K562 (cell line): Measurements from ENCODE around the gene RASSF7. TPM values are rescaled to one million over a fixed set of nuclear protein-coding genes. Genes with fewer than 3 reads are reported as not detected.

Experiments
- ASH1L ChIP-seq: fragments of 450-650 bp; IDR thresholded peaks from 2 replicates; pipeline ENCODE4 v1.6.1; 2018; ENCODE audit warnings: borderline replicate concordance, mild to moderate bottlenecking, low read depth; ENCODE audit not compliant: partially characterized antibody
- ERF ChIP-seq: fragments of 450-650 bp; formaldehyde crosslinking; IDR thresholded peaks from 2 replicates; pipeline ENCODE4 v1.4.0; 2020; ENCODE audit warnings: mild to moderate bottlenecking, mixed read lengths
- KLF1 ChIP-seq: fragments of 450-650 bp; IDR thresholded peaks from 2 replicates; pipeline ENCODE4 v1.6.1; 2016; ENCODE audit warnings: missing genetic modification characterization, missing compliant biosample characterization
- MEF2A ChIP-seq: IDR thresholded peaks from 2 replicates; pipeline ENCODE4 v1.6.1; 2011; ENCODE audit warnings: low read depth, mild to moderate bottlenecking, low read length, moderate library complexity; ENCODE audit not compliant: control insufficient read depth
- NFIC ChIP-seq: fragments of 450-650 bp; IDR thresholded peaks from 2 replicates; pipeline ENCODE4 v1.6.1; 2017; ENCODE audit warnings: mild to moderate bottlenecking, inconsistent platforms
- POLR2B ChIP-seq: fragments of 450-650 bp; IDR thresholded peaks from 2 replicates; pipeline ENCODE4 v1.6.1; 2018; ENCODE audit warnings: low read depth; ENCODE audit not compliant: partially characterized antibody
- RERE ChIP-seq: sonication (generic); formaldehyde crosslinking; IDR thresholded peaks from 2 replicates; pipeline ENCODE4 v1.8.0; 2023; ENCODE audit warnings: missing genetic modification reagents, mild to moderate bottlenecking, borderline replicate concordance
- SRSF3 ChIP-seq: fragments of 200-400 bp; formaldehyde crosslinking; IDR thresholded peaks from 2 replicates; pipeline ENCODE4 v1.6.1; 2016; ENCODE audit warnings: mild to moderate bottlenecking, low read length, moderate library complexity; ENCODE audit not compliant: insufficient read depth
- THRAP3 ChIP-seq: fragments of 450-650 bp; IDR thresholded peaks from 2 replicates; pipeline ENCODE4 v1.6.1; 2016; ENCODE audit warnings: mild to moderate bottlenecking, inconsistent platforms, borderline replicate concordance
- ZNF140 ChIP-seq: fragments of 250-450 bp; sonication (Bioruptor Pico); IDR thresholded peaks from 2 replicates; pipeline ENCODE4 v1.8.0; 2021; ENCODE audit warnings: moderate library complexity, mild to moderate bottlenecking, inconsistent platforms
- ZNF3 ChIP-seq: fragments of 250-450 bp; sonication (Bioruptor Pico); IDR thresholded peaks from 2 replicates; pipeline ENCODE4 v1.5.0; 2021; ENCODE audit warnings: mild to moderate bottlenecking, moderate library complexity
- polyA plus RNA-seq, 8 experiments: library from polyadenylated mRNA; depleted of rRNA in 4 of 8; stranded (reverse) in 5 of 8; unstranded in 3 of 8; fragments of >200 nt; fragmentation: Nextera tagmentation in 2 of 8; fragmentation: Illumina TruSeq in 1 of 8; extraction: Ambion mirVana in 2 of 8; extraction: Trizol in 1 of 8; gene quantifications; 2 replicates each; pipeline versions ENCODE4 v1.2.1 to v1.2.3, GENCODE V29; 2011 to 2014; ENCODE audit warnings: inconsistent platforms in 1 of 8, missing spikeins in 1 of 8
- total RNA-seq, 7 experiments: library from RNA; depleted of rRNA in 6 of 7; stranded (reverse); fragments of >200 nt in 6 of 7; fragmentation: Illumina TruSeq in 2 of 7; extraction: Trizol in 2 of 7; gene quantifications; 2 replicates each; pipeline versions ENCODE4 v1.2.1 to v1.2.3, GENCODE V29; 2011 to 2021; ENCODE audit warnings: low replicate concordance in 1 of 7

The RASSF7 gene
- total and polyA plus RNA-seq, 9 of the 15 experiments (the other 6 are each of a cell fraction or from before 2014, with no cell fraction given), result 0.41 to 45.2 (median 18.6) TPM

DNA sequence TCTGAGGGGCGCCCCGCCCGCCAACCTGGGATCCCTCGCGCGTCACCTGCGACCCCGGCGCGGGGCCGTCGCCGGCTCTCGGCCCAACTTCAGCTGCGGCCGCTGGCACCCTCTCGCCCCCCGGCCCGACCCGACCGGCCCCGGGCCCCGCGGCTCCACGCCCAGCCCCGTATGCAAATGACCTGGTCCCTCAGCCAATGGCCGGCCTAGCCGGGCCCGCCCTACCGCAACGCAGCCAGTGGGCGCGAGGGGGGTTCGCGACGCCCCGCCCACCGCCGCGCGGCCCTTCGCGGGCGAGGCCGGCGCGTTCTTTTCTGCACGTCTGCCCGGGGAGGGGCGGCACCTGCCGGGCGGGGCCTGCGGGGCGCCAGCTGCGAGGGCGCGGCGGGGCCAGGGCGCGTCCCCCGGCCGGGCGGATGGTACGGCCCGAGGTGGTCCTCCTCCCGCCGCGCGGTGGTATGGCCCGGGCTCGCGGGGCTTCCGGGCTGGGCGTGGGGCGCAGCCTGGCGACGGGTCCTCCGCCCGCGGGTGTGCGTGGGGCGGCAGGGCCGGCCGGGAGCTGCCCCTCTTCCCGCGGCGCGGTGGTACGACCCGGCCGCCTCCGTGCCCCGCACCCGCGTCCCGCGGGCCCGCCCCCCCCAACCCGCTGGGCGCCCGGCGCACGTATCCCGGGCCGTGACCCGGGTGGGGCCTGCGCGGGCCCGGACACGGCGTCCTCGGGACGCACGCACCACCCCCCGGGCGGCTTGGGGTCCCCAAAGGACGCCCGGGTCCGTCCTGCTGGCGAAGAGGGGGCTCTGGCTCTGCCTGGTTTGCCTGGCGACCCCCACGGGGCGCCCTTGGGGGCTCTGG is 7.8 kb downstream of the RASSF7 start (continued):
- TF ChIP-seq RERE (CRISPR knock-in tag), result no peak
- no peak for TF ChIP-seq ERF (CRISPR knock-in tag)
- TF ChIP-seq ZNF140, result no peak
- TF ChIP-seq ASH1L, result no peak
- TF ChIP-seq MEF2A, result no peak
- TF ChIP-seq KLF1 (tag), result peak; percentile 91
- TF ChIP-seq THRAP3, result no peak
- no peak for TF ChIP-seq NFIC
- no peak for TF ChIP-seq SRSF3
- TF ChIP-seq ZNF3 (CRISPR knock-in tag), result no peak
- TF ChIP-seq POLR2B, result no peak
